NT2/D1 (cell line): ENCODE data around the gene CLEC7A.

Experiments used
- SUZ12 ChIP-seq: IDR thresholded peaks from 2 replicates; pipeline ENCODE4 v1.6.1; 2011; ENCODE audit not compliant: insufficient read length, insufficient read depth; ENCODE audit errors: extremely low read depth
- YY1 ChIP-seq: IDR thresholded peaks from 2 replicates; pipeline ENCODE4 v1.6.1; 2011; ENCODE audit not compliant: insufficient read length, insufficient read depth

GRCh38 chr12:10178821-10179220 is 48.8 kb upstream of the CLEC7A start, which contains the start of gene TMEM52B:
- TF ChIP-seq YY1 (no peak), SUZ12 (no peak)
